OCI-M2 (cell line): Measurements from ENCODE around the gene UGT2A3.
"Not testable (repeated sequence)": the region's sequence is repeated elsewhere in the genome, so short reads cannot be mapped to it uniquely, and the experiment has no call there.

Source experiments
- DNase-seq: peaks from one replicate; lab custom pipeline; 2025; ENCODE audit not compliant: unreplicated experiment; lab: John Stamatoyannopoulos, UW

UGT2A3 gene

GRCh38 chr4:68951078-68951805, at the start of gene UGT2A3:
Gene UGT2A3 (minus strand): TSS chr4:68951804. CDS start chr4:68951760, 44 bp downstream.
- no peak for DNase-seq

GRCh38 chr4:68997040-68997439, 45.4 kb upstream of the UGT2A3 start:
- no peak for DNase-seq

DNA sequence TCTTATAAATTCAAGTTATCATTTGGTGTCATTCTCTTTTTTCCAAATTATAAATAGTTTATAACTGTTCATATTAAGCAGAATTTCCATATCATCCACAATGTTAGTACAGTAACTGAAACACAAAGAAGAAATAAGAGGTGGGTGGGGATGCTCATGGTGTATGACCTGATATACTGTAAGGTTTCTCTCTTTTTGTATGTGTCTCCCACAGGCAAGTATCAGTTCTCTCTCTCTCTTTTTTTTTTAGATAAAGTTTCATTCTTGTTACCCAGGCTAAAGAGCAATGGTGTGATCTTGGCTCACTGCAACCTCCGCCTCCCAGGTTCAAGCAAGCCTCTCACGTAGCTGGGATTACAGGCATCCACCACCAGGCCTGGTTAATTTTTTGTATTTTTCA, 43.7 kb upstream of the UGT2A3 start:
- no peak for DNase-seq

DNA sequence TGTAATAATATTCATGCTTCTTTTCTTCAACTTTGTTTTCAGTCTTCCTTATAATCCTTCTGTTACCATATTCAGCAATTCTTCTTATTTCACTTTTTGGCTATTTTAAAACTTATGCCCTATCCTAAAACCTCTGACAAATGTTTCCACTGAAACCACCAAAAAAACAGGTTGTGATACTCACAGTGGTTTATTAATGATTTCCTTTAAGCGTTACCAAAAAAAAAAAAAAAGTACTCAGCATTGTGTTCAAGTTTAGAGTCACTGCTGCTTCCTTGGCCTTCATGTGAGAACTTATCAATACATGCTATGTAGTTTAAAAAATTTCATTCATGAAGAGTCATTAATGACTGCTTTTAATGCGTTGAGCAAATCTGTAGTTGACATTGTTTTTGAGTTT, 35.4 kb upstream of the UGT2A3 start:
- no peak for DNase-seq

- no peak for DNase-seq
These were observed 33.8 kb upstream of the UGT2A3 start for GRCh38 chr4:68985442-68985841.

GRCh38 chr4:68984947-68985346, 33.3 kb upstream of the UGT2A3 start:
- no peak for DNase-seq

- DNase-seq = no peak
These were observed 11.8 kb upstream of the UGT2A3 start for GRCh38 chr4:68963374-68963773.

DNA sequence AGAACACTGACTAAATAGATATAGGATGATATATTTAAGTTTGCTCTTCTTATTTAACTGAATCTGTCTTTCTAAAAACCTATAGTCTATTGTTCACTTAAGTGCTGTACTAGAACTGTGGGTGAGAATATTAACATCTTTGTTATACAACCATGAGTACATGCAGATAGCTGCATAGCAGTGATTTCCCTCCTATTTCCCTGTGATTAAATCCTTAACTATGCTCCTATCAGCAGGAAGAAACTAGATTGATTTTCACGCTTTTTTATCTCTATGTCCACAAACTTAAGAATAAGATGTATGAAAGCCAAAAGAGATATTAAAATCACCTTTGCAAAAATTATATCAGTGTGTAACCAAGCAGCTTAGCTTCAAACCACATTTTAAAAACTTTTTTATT, 11.3 kb upstream of the UGT2A3 start:
- DNase-seq = no peak

- no peak for DNase-seq
These were observed 8.9 kb upstream of the UGT2A3 start for GRCh38 chr4:68960294-68961163.

GRCh38 chr4:68959085-68959484, 7.5 kb upstream of the UGT2A3 start:
- DNase-seq = not testable (repeated sequence)

- DNase-seq = peak; percentile 55
These were observed 2.5 kb upstream of the UGT2A3 start for GRCh38 chr4:68954126-68954525.

- no peak for DNase-seq
These were observed 1.5 kb upstream of the UGT2A3 start for GRCh38 chr4:68953056-68953596.

DNA sequence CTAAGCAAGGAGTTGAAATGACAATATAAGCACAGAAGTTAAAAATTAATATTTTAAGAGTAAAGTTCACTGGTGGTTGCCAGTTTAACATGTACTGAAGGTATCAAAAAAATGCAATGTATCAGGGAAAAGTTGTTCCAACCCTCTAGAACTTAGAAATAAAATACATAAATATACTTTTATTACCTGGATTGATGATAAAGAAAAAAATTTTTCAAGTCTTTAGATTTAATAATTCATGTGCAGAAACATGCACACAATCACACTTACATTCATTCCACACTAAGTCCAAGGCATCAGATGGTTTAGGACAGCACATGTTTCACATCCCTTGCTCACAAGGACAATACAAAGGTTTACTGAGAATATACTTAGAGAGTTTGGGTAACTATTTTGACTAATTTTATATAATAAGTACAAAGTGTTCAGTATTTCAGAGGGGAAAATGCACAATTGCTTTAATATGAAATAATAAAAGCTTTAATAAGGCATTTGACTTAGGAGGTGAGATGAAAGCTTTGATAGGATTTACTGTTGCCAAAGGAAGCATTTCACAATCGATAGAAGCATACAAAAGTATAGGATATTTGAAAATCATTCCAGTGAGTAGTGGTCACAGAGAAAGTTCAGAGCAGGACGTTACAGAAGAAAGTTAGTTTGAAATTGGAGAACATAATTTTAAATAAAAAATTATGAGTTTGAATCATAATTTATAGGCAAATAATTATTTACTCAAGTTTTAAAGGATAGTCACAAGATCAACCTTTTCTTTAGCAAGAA, 392 bp upstream of the UGT2A3 start:
- no peak for DNase-seq

- no peak for DNase-seq
These were observed 1.6 kb downstream of the UGT2A3 start for GRCh38 chr4:68950033-68950432.

- no peak for DNase-seq
These were observed 2.6 kb downstream of the UGT2A3 start for GRCh38 chr4:68948985-68949384.

- DNase-seq = no peak
These were observed 3.4 kb downstream of the UGT2A3 start for GRCh38 chr4:68948044-68948743.

DNA sequence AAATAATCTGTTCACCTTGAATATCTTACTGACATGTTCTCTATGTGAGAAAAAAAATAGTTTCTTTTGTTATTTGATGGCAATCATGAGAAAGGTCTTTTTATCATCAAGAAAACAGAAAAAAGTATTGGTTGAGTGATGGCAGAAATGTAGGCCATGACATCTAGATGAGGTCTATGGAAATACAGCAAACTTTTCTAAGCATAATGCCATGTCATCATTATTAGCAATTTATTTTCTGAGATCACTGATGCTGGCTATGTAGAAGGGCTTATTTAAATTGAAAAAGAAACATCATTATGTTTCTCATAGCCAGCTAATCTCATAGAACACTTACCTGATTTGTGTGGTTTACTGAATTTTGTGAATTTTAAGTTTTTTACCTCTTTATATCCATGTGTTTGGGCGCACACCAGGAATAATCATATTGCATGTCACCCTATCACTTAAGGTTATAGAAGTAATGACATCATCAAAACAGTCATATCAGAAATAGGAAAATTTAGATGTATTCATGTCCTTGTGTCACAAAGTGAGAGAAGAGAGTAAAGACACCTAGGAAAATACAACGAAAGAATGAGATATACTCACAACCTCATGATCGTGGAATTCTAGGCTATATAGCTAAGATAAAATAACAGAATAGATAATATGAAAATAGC, 22.4 kb downstream of the UGT2A3 start:
- no peak for DNase-seq

DNA sequence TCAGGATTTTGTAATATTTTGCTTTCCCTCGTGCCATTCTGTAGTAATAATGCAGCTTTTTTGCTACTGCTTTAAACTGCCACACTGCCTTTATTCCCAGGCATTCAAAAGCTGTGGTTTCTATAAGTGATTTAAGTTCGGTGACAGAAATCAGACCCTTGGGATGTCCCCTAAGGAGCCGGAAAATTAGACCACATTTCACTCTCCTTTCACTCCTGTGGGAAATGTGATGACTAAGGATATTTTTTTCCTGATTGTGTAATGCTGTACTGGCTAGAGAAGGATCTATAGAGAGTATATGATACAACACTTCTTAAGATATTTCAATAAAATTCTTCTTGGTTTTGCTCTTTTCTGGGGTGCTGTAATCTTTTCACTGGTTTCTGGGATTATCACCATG, 24.4 kb downstream of the UGT2A3 start:
- no peak for DNase-seq

GRCh38 chr4:68922202-68922601, 29.4 kb downstream of the UGT2A3 start:
- DNase-seq = not testable (repeated sequence)

DNA sequence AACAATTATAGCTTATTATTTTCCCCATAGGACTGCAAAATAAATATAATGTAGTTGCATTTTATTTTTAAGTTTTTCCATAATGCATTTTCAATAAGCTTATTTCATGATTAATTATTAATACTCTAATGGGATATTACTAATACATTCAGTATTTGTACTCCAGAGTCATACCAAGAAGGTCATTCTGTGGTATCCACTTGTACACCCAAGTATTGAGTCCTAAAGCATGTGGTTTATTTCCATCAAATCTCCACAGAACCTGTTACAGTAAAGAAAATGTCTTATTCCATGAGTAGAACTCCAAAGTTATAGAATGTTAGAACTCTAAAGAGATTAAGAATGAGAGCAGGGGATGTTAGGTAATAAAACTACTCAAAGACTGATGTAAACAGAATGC, 30.6 kb downstream of the UGT2A3 start:
- DNase-seq = no peak
